GM21529 (cell line): ENCODE measurements around the gene ATG9A.
"Not testable (repeated sequence)": the region's sequence is repeated elsewhere in the genome, so short reads cannot be mapped to it uniquely, and the experiment has no call there.

ENCODE experiments used
- ATAC-seq: cut with Tn5 transposase; IDR thresholded peaks from one replicate; pipeline ENCODE4 v1.9.1; 2021; ENCODE audit not compliant: unreplicated experiment

The ATG9A gene

DNA sequence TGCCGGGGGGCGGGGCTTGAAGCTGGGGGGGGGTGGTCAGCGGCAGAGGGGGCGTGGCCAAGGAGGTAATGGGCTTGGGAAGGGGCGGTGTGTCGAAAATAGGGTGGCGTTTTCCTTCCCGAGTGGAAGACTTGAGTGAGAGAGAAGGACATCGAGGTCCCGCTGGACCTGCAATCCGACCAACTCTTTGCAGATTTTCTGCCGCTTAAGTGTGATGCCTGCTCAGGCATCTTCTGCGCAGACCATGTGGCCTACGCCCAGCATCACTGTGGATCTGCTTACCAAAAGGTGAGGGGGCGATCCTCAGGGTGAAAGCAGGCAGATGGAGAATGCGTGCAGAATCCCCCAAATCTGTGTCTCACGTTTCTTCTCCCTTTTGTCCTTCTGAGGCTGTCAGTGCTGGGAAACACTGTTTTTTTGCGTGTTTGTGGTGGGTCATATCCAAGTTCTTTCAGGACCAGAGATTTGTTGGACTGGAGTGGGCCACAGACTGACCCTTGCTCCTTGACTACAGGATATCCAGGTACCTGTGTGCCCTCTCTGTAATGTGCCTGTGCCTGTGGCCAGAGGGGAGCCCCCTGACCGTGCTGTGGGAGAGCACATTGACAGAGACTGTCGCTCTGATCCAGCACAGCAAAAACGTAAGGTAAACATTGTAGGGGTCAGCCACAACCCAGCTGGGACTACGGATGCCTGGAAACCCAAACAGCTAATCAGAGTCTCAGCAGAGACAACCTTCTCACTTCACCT is 22.1 kb downstream of the ATG9A start:
- no peak for ATAC-seq

DNA sequence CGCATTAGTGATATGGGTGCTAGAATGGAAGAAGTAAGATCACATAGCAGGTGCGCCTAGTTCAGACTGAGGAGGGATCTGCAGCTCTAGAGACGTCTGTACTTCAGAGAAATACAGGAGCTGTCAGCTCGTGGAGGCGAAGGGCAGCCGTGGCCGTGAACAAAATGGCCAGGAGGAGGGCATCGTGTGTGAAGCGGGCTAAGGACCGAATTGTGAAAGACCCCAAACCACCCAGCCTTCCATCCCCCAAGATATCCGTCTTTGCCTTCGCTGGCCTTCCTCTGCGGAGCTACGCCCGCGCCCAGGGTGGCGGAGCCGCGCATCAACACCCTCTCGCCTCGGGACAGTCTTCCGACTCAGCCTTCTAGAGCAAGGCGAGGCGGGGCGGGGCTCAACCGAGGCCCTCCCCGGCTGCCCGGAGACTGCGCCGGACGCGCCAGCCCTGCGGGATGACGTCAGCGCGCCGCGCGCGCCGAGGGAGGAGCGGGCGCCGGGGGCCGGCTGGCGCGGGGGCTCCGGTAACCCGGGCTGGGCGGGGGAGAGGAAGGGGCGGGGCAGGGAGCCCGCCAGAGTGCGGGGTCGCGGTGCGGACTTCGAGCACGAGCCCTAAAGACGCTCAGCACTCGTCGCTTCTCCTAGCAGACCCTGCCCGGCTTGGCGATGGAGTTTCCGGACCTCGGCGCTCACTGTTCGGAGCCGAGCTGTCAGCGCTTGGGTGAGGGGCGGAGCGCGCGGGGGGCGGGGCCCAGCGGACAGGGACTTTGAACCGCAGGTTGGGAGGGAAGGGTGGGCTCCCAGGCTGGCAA is 22.9 kb downstream of the ATG9A start, which contains the start of gene ZFAND2B:
Gene ZFAND2B (plus strand): TSS at position 455 of the 806 bp plus-strand sequence. CDS start 206 bp downstream, at position 661.
- peak; percentile 96 for ATAC-seq

DNA sequence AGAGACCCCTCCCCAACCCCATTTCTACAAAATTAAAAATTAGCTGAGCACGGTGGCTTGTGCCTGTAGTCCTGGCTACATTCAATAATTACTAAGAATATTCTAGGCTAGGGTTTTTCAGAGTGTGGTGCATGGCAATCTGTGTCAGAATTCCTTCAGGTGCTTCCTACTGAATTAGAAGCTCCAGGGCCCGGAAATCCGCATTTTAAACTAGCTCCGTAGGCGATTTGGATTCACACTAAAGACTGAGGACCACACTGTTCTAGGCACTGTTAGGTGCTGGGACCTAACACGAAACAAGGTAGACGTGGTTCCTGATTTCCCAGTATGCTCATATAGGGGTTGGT is 23.5 kb downstream of the ATG9A start:
- no peak for ATAC-seq

DNA sequence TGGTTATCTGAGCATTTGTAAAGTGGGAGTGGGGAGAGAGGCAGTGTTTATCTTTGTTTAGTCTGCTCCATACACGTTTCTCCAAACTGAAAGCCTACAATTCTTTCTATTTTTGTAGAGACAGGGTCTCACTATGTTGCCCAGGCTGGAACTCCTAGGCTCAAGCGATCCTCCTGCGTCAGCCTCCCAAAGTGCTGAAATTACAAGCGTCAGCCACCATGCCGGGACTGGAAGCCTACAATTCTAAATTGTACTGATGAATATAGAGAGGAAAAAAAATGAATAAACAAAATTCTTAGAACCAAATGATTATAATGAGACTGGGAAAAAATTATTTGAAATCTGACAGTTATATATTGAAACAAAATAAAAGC is 24.3 kb downstream of the ATG9A start:
- ATAC-seq = no peak

DNA sequence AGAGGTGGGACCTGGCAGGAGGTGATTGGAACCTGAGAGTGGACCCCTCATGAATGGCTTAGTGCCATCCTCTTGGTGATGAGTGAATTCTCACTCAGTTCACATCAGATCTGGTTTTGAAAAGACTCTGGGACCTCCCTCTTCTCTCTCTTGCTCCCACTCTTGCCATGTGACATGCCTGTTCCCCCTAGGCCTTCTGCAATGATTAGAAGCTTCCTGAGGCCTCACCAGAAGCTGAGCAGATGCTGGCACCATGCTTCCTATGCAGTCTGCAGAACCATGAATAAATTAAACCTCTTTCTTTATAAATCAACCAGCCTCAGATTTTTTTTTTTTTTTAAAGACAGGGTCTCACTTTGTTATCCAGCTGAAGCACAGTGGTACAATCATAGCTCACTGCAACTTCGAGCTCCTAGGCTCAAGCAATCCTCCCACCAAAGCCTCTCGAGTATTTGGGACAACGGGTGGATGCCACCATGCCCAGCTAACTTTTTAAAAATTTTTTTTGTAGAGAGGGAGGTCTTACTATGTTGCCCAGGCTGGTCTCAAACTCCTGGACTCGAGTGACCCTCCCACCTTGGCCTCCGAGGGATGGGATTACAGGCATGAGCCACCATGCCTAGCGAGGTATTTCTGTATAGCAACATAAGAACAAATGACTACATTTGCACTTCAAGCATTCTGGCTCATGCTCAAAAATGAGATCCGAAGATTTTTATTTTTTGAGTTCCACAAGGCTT is 24.8 kb downstream of the ATG9A start:
- no peak for ATAC-seq

DNA sequence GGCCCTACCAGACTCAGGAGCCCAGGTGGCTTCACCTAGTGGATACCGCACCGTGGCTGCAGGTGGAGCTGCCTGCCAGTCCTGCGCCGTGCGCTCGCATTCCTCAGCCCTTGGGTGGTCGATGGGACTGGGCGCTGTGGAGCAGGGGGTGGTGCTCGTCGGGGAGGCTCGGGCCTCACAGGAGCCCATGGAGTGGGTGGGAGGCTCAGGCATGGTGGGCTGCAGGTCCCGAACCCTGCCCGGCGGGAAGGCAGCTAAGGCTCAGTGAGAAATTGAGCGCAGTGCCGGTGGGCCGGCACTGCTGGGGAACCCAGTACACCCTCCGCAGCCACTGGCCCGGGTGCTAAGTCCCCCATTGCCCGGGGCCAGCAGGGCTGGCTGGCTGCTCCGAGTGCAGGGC is 28.1 kb downstream of the ATG9A start:
- not testable (repeated sequence) for ATAC-seq

DNA sequence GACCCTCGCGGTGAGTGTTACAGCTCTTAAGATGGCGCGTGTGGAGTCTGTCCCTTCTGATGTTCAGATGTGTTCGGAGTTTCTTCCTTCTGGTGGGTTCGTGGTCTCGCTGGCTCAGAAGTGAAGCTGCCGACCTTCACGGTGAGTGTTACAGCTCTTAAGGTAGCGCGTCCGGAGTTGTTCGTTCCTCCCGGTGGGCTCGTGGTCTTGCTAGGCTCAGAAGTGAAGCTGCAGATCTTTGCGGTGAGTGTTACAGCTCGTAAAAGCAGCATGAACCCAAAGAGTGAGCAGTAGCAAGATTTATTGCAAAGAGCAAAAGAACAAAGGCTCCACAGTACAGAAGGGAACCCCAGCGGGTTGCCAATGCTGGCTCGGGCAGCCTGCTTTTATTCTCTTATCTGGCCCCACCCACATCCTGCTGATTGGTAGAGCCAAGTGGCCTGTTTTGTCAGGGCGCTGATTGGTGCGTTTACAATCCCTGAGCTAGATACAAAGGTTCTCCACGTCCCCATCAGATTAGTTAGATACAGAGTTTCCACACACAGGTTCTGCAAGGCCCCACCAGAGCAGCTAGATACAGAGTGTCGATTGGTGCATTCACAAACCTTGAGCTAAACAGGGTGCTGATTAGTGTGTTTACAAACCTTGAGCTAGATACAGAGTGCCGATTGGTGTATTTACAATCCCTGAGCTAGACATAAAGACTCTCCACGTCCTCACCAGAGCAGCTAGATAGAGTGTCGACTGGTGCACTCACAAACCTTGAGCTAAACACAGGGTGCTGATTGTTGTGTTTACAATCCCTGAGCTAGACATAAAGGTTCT is 28.7 kb downstream of the ATG9A start:
- not testable (repeated sequence) for ATAC-seq

DNA sequence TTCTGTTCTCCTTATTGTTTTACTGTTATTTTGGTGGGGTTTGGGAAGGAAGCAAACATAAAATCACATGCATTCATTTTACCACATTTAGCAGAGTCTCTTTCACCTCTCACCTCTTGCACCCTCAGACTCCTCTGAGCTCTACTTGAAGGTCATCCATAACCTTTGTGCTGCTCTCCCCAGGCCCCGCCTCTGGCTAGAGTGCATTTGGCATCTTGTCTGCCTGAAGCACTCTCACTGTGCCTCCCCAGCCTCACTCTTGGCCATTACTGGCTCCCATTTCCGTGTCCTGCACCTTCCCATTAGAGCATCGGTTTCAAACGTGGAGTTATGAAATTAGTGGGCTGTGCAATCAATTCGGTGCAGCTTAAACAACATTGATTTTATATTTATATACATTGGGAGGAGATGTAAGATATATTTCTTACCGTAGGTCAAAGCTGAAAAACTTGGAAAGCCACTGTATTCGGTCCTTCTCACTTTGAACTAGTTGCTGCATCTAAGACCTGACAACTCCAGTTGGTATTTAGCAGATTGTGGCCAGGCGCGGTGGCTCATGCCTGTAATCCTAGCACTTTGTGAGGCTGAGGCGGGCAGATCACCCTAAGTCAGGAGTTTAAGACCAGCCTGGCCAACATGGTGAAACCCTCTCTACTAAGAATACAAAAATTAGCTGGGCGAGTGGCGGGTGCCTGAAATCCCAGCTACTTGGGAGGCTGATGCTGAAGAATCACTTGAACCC is 29.8 kb downstream of the ATG9A start:
- no peak for ATAC-seq

DNA sequence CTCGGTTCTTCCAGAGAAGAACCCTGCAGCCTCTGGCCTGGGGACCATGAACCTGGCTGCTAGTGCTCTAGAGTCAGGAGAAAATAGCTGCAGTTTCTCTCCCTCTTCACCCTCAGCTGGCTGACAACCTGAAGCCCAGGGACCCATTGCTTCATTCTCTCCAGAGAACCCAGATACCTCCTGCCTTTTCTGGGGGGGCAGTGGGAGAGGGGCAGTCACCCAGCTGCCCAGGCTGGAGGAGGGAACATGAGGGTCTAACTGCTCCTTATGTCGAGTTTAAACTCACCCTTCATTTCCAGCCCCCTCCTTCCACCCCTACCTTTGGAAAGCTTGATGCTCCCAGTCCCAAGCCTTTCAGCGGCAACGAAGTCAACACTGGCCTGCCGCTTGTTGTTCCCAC is 30.5 kb downstream of the ATG9A start:
- ATAC-seq = no peak

DNA sequence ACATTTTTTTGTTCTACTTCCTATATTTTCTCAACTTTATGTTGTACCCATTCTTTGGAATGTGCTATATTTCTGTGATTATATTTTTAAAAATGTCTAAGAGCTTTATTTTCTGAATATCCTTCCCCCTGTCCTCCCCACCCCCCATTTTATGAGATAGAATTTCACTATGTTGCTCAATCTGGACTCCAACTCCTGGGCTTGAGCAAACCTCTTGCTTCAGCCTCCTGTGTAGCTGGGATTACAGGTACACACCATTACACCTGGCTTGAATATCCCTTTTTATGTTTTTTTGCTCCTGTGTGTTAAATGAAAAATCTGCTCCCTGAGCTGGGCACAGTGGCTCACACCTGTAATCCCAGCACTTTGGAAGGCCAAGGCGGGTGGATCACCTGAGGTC is 32.0 kb downstream of the ATG9A start:
- no peak for ATAC-seq

DNA sequence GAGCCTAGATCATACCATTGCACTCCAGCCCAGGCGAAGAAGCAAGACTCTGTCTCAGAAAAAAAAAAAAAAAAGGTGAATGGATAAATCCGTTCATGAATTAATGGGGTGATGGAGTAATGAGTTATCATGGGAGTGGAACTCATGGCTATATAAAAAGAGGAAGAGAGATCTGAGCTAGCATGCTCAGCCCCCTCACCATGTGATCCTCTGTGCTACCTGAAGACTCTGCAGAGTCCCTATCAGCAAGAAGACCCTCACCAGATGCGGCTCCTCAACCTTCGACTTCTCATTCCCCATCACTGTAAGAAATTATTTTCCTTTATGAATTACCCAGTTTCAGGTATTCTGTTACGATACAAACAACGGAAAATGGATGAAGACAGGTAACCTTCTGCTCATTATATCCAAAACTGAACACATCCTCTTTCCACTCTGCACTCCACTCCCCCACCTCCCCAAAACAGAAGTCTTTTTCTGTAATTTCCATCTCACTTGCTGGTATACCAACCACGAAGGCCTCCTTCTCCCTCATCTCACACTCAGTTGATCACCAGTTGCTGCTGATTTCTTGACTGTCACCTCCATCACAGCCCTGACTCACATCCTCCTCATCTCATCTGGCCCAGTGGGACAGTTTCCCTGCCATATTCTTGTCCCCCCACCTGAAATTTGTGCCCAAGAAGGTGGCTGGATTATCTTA is 42.5 kb downstream of the ATG9A start:
- no peak for ATAC-seq

DNA sequence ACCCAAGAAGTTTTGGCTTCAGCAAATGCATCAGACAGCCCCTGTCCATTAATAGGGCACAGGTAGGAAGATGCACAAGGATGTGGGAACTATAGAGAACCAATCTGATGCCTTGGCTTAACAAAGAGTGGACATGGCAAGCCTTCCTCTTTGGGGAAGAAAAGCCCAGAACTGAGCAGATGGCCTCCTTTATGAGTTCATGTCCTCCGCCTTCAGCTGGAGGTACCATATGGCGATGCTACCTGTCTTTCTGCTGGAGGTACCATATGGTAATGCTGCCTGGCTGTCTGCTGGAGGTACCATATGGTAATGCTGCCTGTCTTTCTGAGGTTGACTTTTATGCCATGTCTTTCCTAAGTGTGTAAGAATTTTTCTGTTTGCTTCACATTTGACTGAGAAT is 45.3 kb downstream of the ATG9A start:
- ATAC-seq = no peak

DNA sequence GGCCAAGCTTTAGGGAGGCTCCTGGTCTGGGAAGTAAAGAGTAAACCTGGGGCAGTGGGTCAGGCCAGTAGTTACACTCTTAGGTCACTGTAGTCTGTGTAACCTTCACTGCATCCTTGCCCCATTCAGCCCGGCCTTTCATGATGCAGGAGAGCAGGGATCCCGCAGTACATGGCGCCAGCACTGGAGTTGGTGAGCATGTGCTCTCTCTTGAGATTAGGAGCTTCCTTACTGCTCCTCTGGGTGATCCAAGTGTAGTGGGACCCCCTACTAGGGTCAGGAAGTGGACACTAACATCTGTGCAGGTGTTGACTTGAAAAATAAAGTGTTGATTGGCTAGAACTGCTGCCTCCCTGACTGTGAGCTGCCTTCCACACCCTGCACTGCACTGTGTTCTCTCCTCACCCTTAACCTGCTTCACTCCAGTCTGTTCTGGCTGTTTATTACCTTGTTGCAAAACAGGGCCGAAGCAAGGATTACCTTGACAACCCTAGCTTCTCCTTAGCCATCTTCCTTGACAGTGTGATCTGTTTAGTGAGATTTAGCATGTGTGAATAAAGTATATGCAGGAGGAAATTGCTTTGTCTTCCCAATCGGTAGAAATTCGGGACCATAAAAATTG is 46.2 kb downstream of the ATG9A start:
- no peak for ATAC-seq

DNA sequence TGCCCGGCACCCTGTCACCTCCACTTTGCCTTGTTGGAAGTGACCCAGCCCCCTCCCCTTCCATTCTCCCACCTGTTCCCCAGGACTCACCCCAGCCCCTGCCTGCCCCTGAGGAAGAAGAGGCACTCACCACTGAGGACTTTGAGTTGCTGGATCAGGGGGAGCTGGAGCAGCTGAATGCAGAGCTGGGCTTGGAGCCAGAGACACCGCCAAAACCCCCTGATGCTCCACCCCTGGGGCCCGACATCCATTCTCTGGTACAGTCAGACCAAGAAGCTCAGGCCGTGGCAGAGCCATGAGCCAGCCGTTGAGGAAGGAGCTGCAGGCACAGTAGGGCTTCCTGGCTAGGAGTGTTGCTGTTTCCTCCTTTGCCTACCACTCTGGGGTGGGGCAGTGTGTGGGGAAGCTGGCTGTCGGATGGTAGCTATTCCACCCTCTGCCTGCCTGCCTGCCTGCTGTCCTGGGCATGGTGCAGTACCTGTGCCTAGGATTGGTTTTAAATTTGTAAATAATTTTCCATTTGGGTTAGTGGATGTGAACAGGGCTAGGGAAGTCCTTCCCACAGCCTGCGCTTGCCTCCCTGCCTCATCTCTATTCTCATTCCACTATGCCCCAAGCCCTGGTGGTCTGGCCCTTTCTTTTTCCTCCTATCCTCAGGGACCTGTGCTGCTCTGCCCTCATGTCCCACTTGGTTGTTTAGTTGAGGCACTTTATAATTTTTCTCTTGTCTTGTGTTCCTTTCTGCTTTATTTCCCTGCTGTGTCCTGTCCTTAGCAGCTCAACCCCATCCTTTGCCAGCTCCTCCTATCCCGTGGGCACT is 46.9 kb downstream of the ATG9A start:
- ATAC-seq = no peak

DNA sequence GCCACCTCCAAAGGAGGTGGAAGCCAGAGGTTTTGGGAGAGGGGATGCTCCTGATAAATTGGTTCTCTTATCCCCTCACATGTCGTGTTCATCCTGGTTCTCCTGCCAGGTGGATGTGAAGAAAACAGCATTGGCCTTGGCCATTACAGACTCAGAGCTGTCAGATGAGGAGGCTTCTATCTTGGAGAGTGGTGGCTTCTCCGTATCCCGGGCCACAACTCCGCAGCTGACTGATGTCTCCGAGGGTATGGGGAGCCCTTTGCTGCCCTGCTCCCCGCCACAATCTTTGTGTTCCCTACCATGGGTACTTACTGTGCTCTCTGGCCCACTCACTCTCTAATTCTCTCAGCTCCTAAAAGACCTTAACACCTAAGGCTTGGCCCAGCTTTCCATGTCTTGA is 47.9 kb downstream of the ATG9A start:
- ATAC-seq = no peak

DNA sequence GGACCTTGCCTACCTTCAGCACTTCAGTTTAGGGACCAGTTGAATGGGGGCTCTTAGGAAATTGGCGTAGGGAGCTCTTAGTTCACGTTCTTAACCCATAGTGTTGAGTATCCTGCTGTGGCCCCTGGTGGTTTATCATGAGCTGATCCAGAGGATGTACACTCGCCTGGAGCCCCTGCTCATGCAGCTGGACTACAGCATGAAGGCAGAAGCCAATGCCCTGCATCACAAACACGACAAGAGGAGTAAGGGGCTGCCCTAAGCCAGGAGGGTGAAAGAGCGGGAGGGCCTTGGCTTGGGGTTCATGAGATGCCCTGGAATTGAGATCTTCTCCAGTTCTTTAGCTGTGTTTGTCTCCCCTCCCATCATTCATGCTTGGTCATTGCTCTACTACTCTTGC is 48.5 kb downstream of the ATG9A start:
- no peak for ATAC-seq

DNA sequence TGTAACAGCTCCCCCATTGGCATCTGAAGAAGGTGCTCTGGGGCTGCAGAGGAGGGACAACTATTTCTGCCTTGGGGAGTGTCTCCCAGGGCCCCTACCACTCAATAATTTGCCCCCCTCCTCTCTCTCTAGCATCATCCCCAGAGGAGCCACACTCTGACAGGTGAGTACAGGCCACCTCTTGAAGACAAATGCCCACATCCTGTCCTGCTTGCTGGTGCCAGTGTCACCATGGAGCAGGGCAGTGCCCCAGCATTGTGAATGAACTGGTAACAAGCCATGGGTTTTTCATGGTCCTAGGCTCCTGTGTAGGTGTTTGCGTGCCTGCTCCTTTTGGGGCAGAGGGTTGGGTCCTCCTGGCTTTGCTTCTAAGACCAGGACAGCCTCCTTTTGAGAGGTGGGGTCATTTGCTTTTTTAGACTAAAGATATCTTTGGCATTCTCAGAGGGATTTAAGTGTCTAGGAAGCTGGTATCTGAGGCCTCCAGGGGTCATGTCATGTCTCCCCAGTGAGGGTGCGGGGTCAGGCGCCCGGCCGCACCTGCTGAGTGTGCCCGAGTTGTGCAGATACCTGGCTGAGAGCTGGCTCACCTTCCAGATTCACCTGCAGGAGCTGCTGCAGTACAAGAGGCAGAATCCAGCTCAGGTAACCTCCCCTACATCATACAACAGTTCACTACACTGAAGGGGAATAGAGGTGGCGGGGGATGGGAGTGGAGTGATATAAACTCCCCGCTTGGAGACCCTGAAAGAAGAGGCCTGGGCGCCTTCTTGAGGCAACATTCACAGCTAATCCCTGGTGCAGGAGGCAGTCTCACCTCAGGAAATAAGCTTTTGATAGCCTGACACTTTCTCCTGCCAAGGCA is 49.6 kb downstream of the ATG9A start:
- ATAC-seq = no peak
